ENCODE data around the gene SYNE1. TPM values are rescaled to one million over a fixed set of nuclear protein-coding genes. Genes with fewer than 3 reads are reported as not detected.

Gene SYNE1
- total RNA-seq, 1 experiment from 2014 or later, result 3.0 TPM

GRCh38 chr6:152364866-152365265 lies 272.3 kb downstream of the SYNE1 start:
- Histone ChIP-seq H2BK5ac (ENCODE audit: insufficient read length, low read length) (no peak overlapping the region), H4K91ac (ENCODE audit: insufficient read length, low read depth, low read length) (no peak overlapping the region)

More at GRCh38 chr6:152364866-152365265, 272.3 kb downstream of the SYNE1 start:
- TF ChIP-seq, protein P1, sequence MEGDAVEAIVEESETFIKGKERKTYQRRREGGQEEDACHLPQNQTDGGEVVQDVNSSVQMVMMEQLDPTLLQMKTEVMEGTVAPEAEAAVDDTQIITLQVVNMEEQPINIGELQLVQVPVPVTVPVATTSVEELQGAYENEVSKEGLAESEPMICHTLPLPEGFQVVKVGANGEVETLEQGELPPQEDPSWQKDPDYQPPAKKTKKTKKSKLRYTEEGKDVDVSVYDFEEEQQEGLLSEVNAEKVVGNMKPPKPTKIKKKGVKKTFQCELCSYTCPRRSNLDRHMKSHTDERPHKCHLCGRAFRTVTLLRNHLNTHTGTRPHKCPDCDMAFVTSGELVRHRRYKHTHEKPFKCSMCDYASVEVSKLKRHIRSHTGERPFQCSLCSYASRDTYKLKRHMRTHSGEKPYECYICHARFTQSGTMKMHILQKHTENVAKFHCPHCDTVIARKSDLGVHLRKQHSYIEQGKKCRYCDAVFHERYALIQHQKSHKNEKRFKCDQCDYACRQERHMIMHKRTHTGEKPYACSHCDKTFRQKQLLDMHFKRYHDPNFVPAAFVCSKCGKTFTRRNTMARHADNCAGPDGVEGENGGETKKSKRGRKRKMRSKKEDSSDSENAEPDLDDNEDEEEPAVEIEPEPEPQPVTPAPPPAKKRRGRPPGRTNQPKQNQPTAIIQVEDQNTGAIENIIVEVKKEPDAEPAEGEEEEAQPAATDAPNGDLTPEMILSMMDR (conservative IDR thresholded peaks at IDR 0.05), result no peak
- Histone ChIP-seq H4K20me1 (ENCODE audit: control insufficient read depth, insufficient read depth, insufficient read length) (no peaks in the 10 kb centered on the region), H3K79me2 (ENCODE audit: insufficient read depth, low read length) (no peaks in the 10 kb centered on the region), H3K79me1 (ENCODE audit: insufficient read depth, low read depth, low read length, poor library complexity, severe bottlenecking) (no peaks in the 10 kb centered on the region), H2AFZ (ENCODE audit: low read length) (no peak overlapping the region), H3K23ac (ENCODE audit: insufficient read length, low read depth, low read length) (no peak overlapping the region), H3K18ac (ENCODE audit: insufficient read length, low read depth, low read length) (no peak overlapping the region), H3K4me1 (ENCODE audit: insufficient read depth, low read length) (no peaks in the 10 kb centered on the region; the same call in 1 of the 2 replicates), H3K4me2 (ENCODE audit: insufficient read depth, insufficient read length, low read length) (no peak overlapping the region), H2BK12ac (ENCODE audit: insufficient read length, low read depth, low read length) (no peak overlapping the region), H3K14ac (ENCODE audit: insufficient read depth, low read length) (no peak overlapping the region), H2BK20ac (ENCODE audit: low read depth, low read length, poor library complexity, severe bottlenecking) (no peak overlapping the region), H3T11ph (ENCODE audit: low read length) (no peak overlapping the region), H2BK15ac (ENCODE audit: low read depth, low read length) (no peak overlapping the region), H4K5ac (ENCODE audit: insufficient read length, low read depth, low read length) (no peak overlapping the region), H3K9me3 (ENCODE audit: control insufficient read depth, low read depth, low read length) (no peaks in the 10 kb centered on the region), H4K8ac (replicated peaks; ENCODE audit: insufficient read length, low read depth, low read length) (no peak overlapping the region), H2BK120ac (ENCODE audit: low read depth, low read length, poor library complexity, severe bottlenecking) (no peak overlapping the region), H3K27me3 (ENCODE audit: insufficient read depth, low read length) (no peaks in the 10 kb centered on the region), H2AK5ac (ENCODE audit: insufficient read length, low read length) (no peak overlapping the region), H3K9ac (ENCODE audit: extremely low read depth, insufficient read length, low read length) (no peak overlapping the region), H3K56ac (ENCODE audit: insufficient read length, low read depth, low read length) (no peak overlapping the region), H3K27ac (ENCODE audit: insufficient read length, low read depth, low read length) (no peak overlapping the region), H3K4ac (ENCODE audit: low read depth, low read length) (no peak overlapping the region), H3K23me2 (ENCODE audit: insufficient read length, low read depth, low read length, poor library complexity, severe bottlenecking) (no peaks in the 10 kb centered on the region)
- no peak overlapping the region for H3K4me3 Mint-ChIP-seq
- no peak for DNase-seq
- no peak overlapping the region for H3K27ac Mint-ChIP-seq
- peaks cover 2% of the 10 kb centered on the region in 2 experiments; a peak in 2 of 5 replicates for H3K9me3 Mint-ChIP-seq
- no peaks in the 10 kb centered on the region; a peak in 1 of 7 replicates for H3K36me3 Mint-ChIP-seq (ENCODE audit: insufficient read depth in 1 of 3, low read depth in 3 of 3)
- H3K4me1 Mint-ChIP-seq, result peaks cover 3 to 11% of the 10 kb centered on the region in 2 experiments; a peak in 3 of 4 replicates
- H3K27me3 Mint-ChIP-seq (ENCODE audit: low read depth), result no peaks in the 10 kb centered on the region; the same call in 1 of the 2 replicates
- no CpG with 5 or more reads among the region's 2 CpGs for WGBS (ENCODE audit: extremely low coverage, insufficient read length, low lambda C conversion rate)
